ENCODE data around the gene FBXO21. TPM values are rescaled to one million over a fixed set of nuclear protein-coding genes. Genes with fewer than 3 reads are reported as not detected.

Gene FBXO21
- total and polyA plus RNA-seq, 2 of the 4 experiments (the other 2 are of a cell fraction), result 43.6 to 56.6 TPM

DNA sequence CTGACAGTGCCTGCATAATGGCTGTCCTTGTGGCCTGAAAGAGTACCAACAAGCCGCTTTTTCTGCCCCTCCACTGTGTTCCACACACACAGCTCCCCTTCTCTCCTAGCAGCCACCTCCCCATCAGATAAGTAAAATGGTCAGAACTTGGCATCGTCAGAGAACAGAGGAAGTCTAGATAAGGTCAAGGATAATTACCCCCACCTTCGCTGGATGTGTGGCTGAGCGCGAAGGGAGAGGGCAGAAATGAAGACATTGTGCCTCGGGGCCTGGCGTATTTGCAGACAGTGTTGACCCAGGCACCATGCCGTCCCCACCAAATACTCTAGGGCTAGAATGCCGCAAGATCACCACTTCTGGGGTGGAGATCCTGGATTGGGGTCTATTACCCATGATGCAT, 30.6 kb downstream of the FBXO21 start:
- H4K91ac ChIP-seq (ENCODE audit: insufficient read depth, low read depth, low read length), result no peak overlapping the region
- H3K36me3 ChIP-seq (ENCODE audit: control insufficient read depth, insufficient read depth, low read length), result peaks cover 58% of the 10 kb centered on the region
- no peak overlapping the region for H3K4me2 ChIP-seq (ENCODE audit: low read depth, low read length)
- no peak overlapping the region for H3K56ac ChIP-seq (ENCODE audit: extremely low read depth, insufficient read depth, low read length)
- H3K4me1 ChIP-seq (ENCODE audit: control insufficient read depth, insufficient read depth, low read length), result no peaks in the 10 kb centered on the region
- no peak for ATAC-seq (ENCODE audit: low read depth)
- no peak overlapping the region for H3K4me3 ChIP-seq (ENCODE audit: insufficient read depth, low read depth, low read length)
- no peak overlapping the region for H2AK5ac ChIP-seq (ENCODE audit: low read depth, low read length)
- dilution Hi-C loops (cut with HindIII; ENCODE audit: low sequenced_read_pairs, unreplicated experiment), result no loop called here
- H2BK20ac ChIP-seq (ENCODE audit: low read depth, low read length), result no peak overlapping the region
- TF ChIP-seq, protein P1, sequence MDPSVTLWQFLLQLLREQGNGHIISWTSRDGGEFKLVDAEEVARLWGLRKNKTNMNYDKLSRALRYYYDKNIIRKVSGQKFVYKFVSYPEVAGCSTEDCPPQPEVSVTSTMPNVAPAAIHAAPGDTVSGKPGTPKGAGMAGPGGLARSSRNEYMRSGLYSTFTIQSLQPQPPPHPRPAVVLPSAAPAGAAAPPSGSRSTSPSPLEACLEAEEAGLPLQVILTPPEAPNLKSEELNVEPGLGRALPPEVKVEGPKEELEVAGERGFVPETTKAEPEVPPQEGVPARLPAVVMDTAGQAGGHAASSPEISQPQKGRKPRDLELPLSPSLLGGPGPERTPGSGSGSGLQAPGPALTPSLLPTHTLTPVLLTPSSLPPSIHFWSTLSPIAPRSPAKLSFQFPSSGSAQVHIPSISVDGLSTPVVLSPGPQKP (IDR thresholded peaks at IDR 0.05; ENCODE audit: borderline replicate concordance, low read depth, low read length), result no peak
- TF ChIP-seq BHLHE40 (IDR thresholded peaks at IDR 0.05; ENCODE audit: low read depth, low read length), result no peak
- TF ChIP-seq NFE2L2 (IDR thresholded peaks at IDR 0.05; ENCODE audit: low read depth, low read length), result no peak
- no peak for TF ChIP-seq CHD1 (IDR thresholded peaks at IDR 0.05; ENCODE audit: low read depth, low read length)
- TF ChIP-seq RFX5 (IDR thresholded peaks at IDR 0.05; ENCODE audit: low read depth, low read length), result no peak
- no peak for TF ChIP-seq POLR2A (IDR thresholded peaks at IDR 0.05; ENCODE audit: low read depth, low read length)
- no peak for TF ChIP-seq FOS (IDR thresholded peaks at IDR 0.05; ENCODE audit: low read depth, low read length)
- no peak for TF ChIP-seq SMC3 (IDR thresholded peaks at IDR 0.05; ENCODE audit: low read depth, low read length)
- TF ChIP-seq, protein P2, sequence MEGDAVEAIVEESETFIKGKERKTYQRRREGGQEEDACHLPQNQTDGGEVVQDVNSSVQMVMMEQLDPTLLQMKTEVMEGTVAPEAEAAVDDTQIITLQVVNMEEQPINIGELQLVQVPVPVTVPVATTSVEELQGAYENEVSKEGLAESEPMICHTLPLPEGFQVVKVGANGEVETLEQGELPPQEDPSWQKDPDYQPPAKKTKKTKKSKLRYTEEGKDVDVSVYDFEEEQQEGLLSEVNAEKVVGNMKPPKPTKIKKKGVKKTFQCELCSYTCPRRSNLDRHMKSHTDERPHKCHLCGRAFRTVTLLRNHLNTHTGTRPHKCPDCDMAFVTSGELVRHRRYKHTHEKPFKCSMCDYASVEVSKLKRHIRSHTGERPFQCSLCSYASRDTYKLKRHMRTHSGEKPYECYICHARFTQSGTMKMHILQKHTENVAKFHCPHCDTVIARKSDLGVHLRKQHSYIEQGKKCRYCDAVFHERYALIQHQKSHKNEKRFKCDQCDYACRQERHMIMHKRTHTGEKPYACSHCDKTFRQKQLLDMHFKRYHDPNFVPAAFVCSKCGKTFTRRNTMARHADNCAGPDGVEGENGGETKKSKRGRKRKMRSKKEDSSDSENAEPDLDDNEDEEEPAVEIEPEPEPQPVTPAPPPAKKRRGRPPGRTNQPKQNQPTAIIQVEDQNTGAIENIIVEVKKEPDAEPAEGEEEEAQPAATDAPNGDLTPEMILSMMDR (conservative IDR thresholded peaks at IDR 0.05; ENCODE audit: low read depth, low read length), result no peak
- no peak for TF ChIP-seq MAZ (IDR thresholded peaks at IDR 0.05; ENCODE audit: borderline replicate concordance, low read depth, low read length)
- TF ChIP-seq MXI1 (IDR thresholded peaks at IDR 0.05; ENCODE audit: borderline replicate concordance, low read depth, low read length), result no peak
- TF ChIP-seq RAD21 (IDR thresholded peaks at IDR 0.05; ENCODE audit: low read length), result no peak
- no peak for TF ChIP-seq MAFK (IDR thresholded peaks at IDR 0.05; ENCODE audit: low read depth, low read length)
- H4K5ac ChIP-seq (ENCODE audit: low read depth, low read length), result no peak overlapping the region
- ChIA-PET POLR2A (ENCODE audit: unreplicated experiment) (no interaction called here), CTCF (interaction anchor here (0.6 kb wide), 1 partner anchor 13 kb away, joined by 4 read pairs; no protein-coding TSS in a partner anchor)
- no peak overlapping the region for H2AK9ac ChIP-seq (replicated peaks; ENCODE audit: low read depth, low read length, poor library complexity)
- no peaks in the 10 kb centered on the region for H3K79me1 ChIP-seq (ENCODE audit: low read depth in 1 of 2, low read length in 2 of 2)
- BruUV-seq (replicated peaks), result no TSS peak
- intact Hi-C loops (cut with micrococcal nuclease), result loop anchor here (10.0 kb wide), 1 partner anchor 455 kb away; no protein-coding TSS in a partner anchor
- H3K4ac ChIP-seq (ENCODE audit: low read depth, low read length), result no peak overlapping the region
- H2BK120ac ChIP-seq (ENCODE audit: low read depth, low read length), result no peak overlapping the region
- no CpG with 5 or more reads among the region's 9 CpGs for WGBS, 2 experiments (ENCODE audit: extremely low coverage in 2 of 2, insufficient read length in 1 of 2)
- no peaks in the 10 kb centered on the region for H3K9me1 ChIP-seq (ENCODE audit: insufficient read depth, low read length)
- no peak overlapping the region for H2AFZ ChIP-seq (replicated peaks; ENCODE audit: low read length, poor library complexity)
- no peak overlapping the region for H3K18ac ChIP-seq (ENCODE audit: low read depth, low read length)
- in situ Hi-C loops (cut with MboI; ENCODE audit: low sequenced_read_pairs), result no loop called here
- H3K9ac ChIP-seq (ENCODE audit: low read depth, low read length), result no peak overlapping the region
- DNase-seq, result no peak
- H3K27me3 ChIP-seq (ENCODE audit: control insufficient read depth, insufficient read depth, low read length), result no peaks in the 10 kb centered on the region
- no peak overlapping the region for H3K14ac ChIP-seq (replicated peaks; ENCODE audit: low read depth, low read length)
- H4K20me1 ChIP-seq (ENCODE audit: insufficient read depth, low read length), result peaks cover 3% of the 10 kb centered on the region
- no peak overlapping the region for H2BK5ac ChIP-seq (ENCODE audit: low read depth, low read length, poor library complexity, severe bottlenecking)
- H3K9me3 ChIP-seq (ENCODE audit: control insufficient read depth, insufficient read depth, low read length), result no peaks in the 10 kb centered on the region
- H4K8ac ChIP-seq (ENCODE audit: low read depth in 2 of 2, low read length in 2 of 2), result no peak overlapping the region
- H3K27ac ChIP-seq (ENCODE audit: insufficient read depth, low read length), result no peak overlapping the region
- H3K23ac ChIP-seq (ENCODE audit: low read depth, low read length), result no peak overlapping the region
- no peak overlapping the region for H2BK15ac ChIP-seq (ENCODE audit: low read depth, low read length)
